Measurements from ENCODE around the gene WIPF3. TPM values are rescaled to one million over a fixed set of nuclear protein-coding genes. Genes with fewer than 3 reads are reported as not detected.

Gene WIPF3
- total RNA-seq, 1 experiment from 2014 or later = 11.6 TPM

DNA sequence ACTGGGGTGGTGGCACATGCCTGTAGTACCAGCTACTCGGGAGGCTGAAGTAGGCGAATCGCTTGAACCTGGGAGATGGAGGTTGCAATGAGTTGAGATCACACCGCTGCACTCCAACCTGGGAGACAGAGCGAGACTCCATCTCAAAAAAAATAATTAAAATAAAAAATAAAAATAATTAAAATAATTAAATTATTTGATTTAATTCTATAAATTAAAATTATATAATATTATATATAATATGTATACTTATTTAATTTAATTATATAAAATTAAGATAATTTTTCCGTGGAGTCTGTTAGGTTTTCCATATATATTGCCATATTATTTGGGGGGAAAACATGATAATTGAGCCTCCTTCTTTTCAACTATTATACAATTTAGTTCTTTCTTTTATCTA is 12.0 kb downstream of the WIPF3 start:
- H3K79me1 ChIP-seq (ENCODE audit: insufficient read depth, low read depth, low read length, poor library complexity, severe bottlenecking) = no peaks in the 10 kb centered on the region
- no peak overlapping the region for H3T11ph ChIP-seq (ENCODE audit: low read length)
- no peaks in the 10 kb centered on the region for H3K79me2 ChIP-seq (ENCODE audit: insufficient read depth, low read length)
- H3K4me2 ChIP-seq (ENCODE audit: insufficient read depth, insufficient read length, low read length) = no peak overlapping the region
- no peaks in the 10 kb centered on the region for H3K36me3 Mint-ChIP-seq (ENCODE audit: insufficient read depth in 1 of 3, low read depth in 3 of 3)
- H2BK12ac ChIP-seq (ENCODE audit: insufficient read length, low read depth, low read length) = no peak overlapping the region
- H3K27me3 ChIP-seq (ENCODE audit: insufficient read depth, low read length) = no peaks in the 10 kb centered on the region
- H3K27me3 Mint-ChIP-seq (ENCODE audit: low read depth) = peaks cover 4% of the 10 kb centered on the region
- H3K56ac ChIP-seq (ENCODE audit: insufficient read length, low read depth, low read length) = no peak overlapping the region
- DNase-seq = no peak
- H2BK20ac ChIP-seq (ENCODE audit: low read depth, low read length, poor library complexity, severe bottlenecking) = no peak overlapping the region
- H2BK5ac ChIP-seq (ENCODE audit: insufficient read length, low read length) = no peak overlapping the region
- no peak overlapping the region for H3K9ac ChIP-seq (ENCODE audit: extremely low read depth, insufficient read length, low read length)
- no peak overlapping the region for H4K5ac ChIP-seq (ENCODE audit: insufficient read length, low read depth, low read length)
- no peak overlapping the region for H3K14ac ChIP-seq (ENCODE audit: insufficient read depth, low read length)
- no CpG with 5 or more reads among the region's 6 CpGs for WGBS (ENCODE audit: extremely low coverage, insufficient read length, low lambda C conversion rate)
- no peaks in the 10 kb centered on the region for H3K9me3 Mint-ChIP-seq
- no peak overlapping the region for H2AFZ ChIP-seq (ENCODE audit: low read length)
- H3K23me2 ChIP-seq (ENCODE audit: insufficient read length, low read depth, low read length, poor library complexity, severe bottlenecking) = no peaks in the 10 kb centered on the region
- no peak overlapping the region for H4K91ac ChIP-seq (ENCODE audit: insufficient read length, low read depth, low read length)
- H3K18ac ChIP-seq (ENCODE audit: insufficient read length, low read depth, low read length) = no peak overlapping the region
- no peak overlapping the region for H2AK5ac ChIP-seq (ENCODE audit: insufficient read length, low read length)
- no peak overlapping the region for H3K4ac ChIP-seq (ENCODE audit: low read depth, low read length)
- H3K27ac ChIP-seq (ENCODE audit: insufficient read length, low read depth, low read length) = no peak overlapping the region
- no peaks in the 10 kb centered on the region for H3K9me3 ChIP-seq (ENCODE audit: control insufficient read depth, low read depth, low read length)
- no peaks in the 10 kb centered on the region for H4K20me1 ChIP-seq (ENCODE audit: control insufficient read depth, insufficient read depth, insufficient read length)
- no peak overlapping the region for H3K27ac Mint-ChIP-seq
- no peak overlapping the region for H4K8ac ChIP-seq (replicated peaks; ENCODE audit: insufficient read length, low read depth, low read length)
- no peaks in the 10 kb centered on the region for H3K4me1 ChIP-seq (ENCODE audit: insufficient read depth, low read length)
- H3K4me1 Mint-ChIP-seq = peaks cover 0 to under 1% of the 10 kb centered on the region in 2 experiments; a peak in 2 of 4 replicates
- no peak overlapping the region for H2BK15ac ChIP-seq (ENCODE audit: low read depth, low read length)
- no peak overlapping the region for H2BK120ac ChIP-seq (ENCODE audit: low read depth, low read length, poor library complexity, severe bottlenecking)
- no peak overlapping the region for H3K4me3 Mint-ChIP-seq
- TF ChIP-seq, protein P1, sequence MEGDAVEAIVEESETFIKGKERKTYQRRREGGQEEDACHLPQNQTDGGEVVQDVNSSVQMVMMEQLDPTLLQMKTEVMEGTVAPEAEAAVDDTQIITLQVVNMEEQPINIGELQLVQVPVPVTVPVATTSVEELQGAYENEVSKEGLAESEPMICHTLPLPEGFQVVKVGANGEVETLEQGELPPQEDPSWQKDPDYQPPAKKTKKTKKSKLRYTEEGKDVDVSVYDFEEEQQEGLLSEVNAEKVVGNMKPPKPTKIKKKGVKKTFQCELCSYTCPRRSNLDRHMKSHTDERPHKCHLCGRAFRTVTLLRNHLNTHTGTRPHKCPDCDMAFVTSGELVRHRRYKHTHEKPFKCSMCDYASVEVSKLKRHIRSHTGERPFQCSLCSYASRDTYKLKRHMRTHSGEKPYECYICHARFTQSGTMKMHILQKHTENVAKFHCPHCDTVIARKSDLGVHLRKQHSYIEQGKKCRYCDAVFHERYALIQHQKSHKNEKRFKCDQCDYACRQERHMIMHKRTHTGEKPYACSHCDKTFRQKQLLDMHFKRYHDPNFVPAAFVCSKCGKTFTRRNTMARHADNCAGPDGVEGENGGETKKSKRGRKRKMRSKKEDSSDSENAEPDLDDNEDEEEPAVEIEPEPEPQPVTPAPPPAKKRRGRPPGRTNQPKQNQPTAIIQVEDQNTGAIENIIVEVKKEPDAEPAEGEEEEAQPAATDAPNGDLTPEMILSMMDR (conservative IDR thresholded peaks at IDR 0.05) = no peak
- no peak overlapping the region for H3K23ac ChIP-seq (ENCODE audit: insufficient read length, low read depth, low read length)

All from H9 (cell line).